Fibroblast of villous mesenchyme (primary cell): ENCODE results near the gene TMEM86A. TPM values are rescaled to one million over a fixed set of nuclear protein-coding genes. Genes with fewer than 3 reads are reported as not detected.
A peak's percentile ranks its signal among the peaks of the same experiment; 100 is the strongest.

ENCODE experiments used
- DNase-seq: peaks from one replicate; pipeline ENCODE4 v3.0.0-alpha.2; 2010; ENCODE audit warnings: low read depth
- H3K4me3 ChIP-seq: 2 replicates; pipeline ENCODE4 v1.5.1; 2011; ENCODE audit warnings: low read depth, mild to moderate bottlenecking, low read length
- CTCF ChIP-seq: IDR thresholded peaks from 2 replicates; pipeline ENCODE4 v1.5.1; 2012; ENCODE audit warnings: low read depth, mild to moderate bottlenecking, low read length; ENCODE audit not compliant: insufficient read depth
- total RNA-seq: library from RNA; depleted of rRNA; stranded (reverse); fragments of >200 nt; gene quantifications from 2 replicates; pipeline ENCODE4 v1.2.3, GENCODE V29; 2012

TMEM86A gene
- total RNA-seq, 1 donor = 0.43 TPM

- no peak for DNase-seq
- H3K4me3 ChIP-seq = no peak overlapping the region
These were observed 25.4 kb downstream of the TMEM86A start for GRCh38 chr11:18723991-18724390.

GRCh38 chr11:18726040-18726439, 27.5 kb downstream of the TMEM86A start, which contains the start of gene IGSF22:
Gene IGSF22 (minus strand): TSS chr11:18726188. CDS start chr11:18724236, 1,952 bp downstream.
- DNase-seq = no peak
- no peak within 1 kb of the TSS for H3K4me3 ChIP-seq
- TF ChIP-seq CTCF = no peak

More at GRCh38 chr11:18723991-18724390, 25.4 kb downstream of the TMEM86A start:
- no peak for TF ChIP-seq CTCF

- no peak overlapping the region for H3K4me3 ChIP-seq
- peak; percentile 23 for DNase-seq
- TF ChIP-seq CTCF = peak; percentile 90
These were observed 29.1 kb downstream of the TMEM86A start for GRCh38 chr11:18727479-18728236.

- no peak for DNase-seq
- no peak overlapping the region for H3K4me3 ChIP-seq
- no peak for TF ChIP-seq CTCF
These were observed 30.1 kb downstream of the TMEM86A start for GRCh38 chr11:18728658-18729057.

- no peak for DNase-seq
- H3K4me3 ChIP-seq = no peak overlapping the region
- no peak for TF ChIP-seq CTCF
These were observed 30.8 kb downstream of the TMEM86A start for GRCh38 chr11:18729426-18729825.

- H3K4me3 ChIP-seq = no peak overlapping the region
- no peak for DNase-seq
- TF ChIP-seq CTCF = no peak
These were observed 31.4 kb downstream of the TMEM86A start for GRCh38 chr11:18730020-18730419.
